KMS-11 (cell line): ENCODE data around the gene GAREM1.

ENCODE experiments used
- H2AFZ ChIP-seq: fragments of 200-600 bp; sonication (generic); 2 replicates; pipeline ENCODE4 v1.6.1; 2016; ENCODE audit warnings: antibody characterized with exemption, mixed run types, low read depth
- H3K27ac ChIP-seq: fragments of 200-600 bp; sonication (generic); 2 replicates; pipeline ENCODE4 v1.6.1; 2016; ENCODE audit warnings: mild to moderate bottlenecking, mixed run types
- H3K27me3 ChIP-seq: fragments of 200-600 bp; sonication (generic); 2 replicates; pipeline ENCODE4 v1.6.1; 2017; ENCODE audit warnings: mild to moderate bottlenecking, low read depth, mixed run types, moderate library complexity; ENCODE audit not compliant: insufficient read depth
- H3K36me3 ChIP-seq: fragments of 200-600 bp; sonication (generic); 2 replicates; pipeline ENCODE4 v1.6.1; 2017; ENCODE audit warnings: mild to moderate bottlenecking, mixed run types; ENCODE audit not compliant: insufficient read depth
- H3K4me1 ChIP-seq: fragments of 200-600 bp; sonication (generic); 2 replicates; pipeline ENCODE4 v1.6.1; 2016; ENCODE audit warnings: mild to moderate bottlenecking, low read depth, mixed run types; ENCODE audit not compliant: poor library complexity, severe bottlenecking
- H3K4me2 ChIP-seq: fragments of 200-600 bp; sonication (generic); 2 replicates; pipeline ENCODE4 v1.7.0; 2016; ENCODE audit warnings: mild to moderate bottlenecking, mixed run types
- H3K4me3 ChIP-seq: fragments of 200-600 bp; sonication (generic); IDR thresholded peaks from 2 replicates; pipeline ENCODE4 v1.6.1; 2017; ENCODE audit warnings: low read depth, low read length, mixed read lengths; ENCODE audit not compliant: insufficient read depth
- H3K79me2 ChIP-seq: fragments of 200-600 bp; sonication (generic); 2 replicates; pipeline ENCODE4 v1.6.1; 2016; ENCODE audit warnings: low read depth, mixed run types; ENCODE audit not compliant: insufficient read depth
- H3K9ac ChIP-seq: fragments of 200-600 bp; sonication (generic); 2 replicates; pipeline ENCODE4 v1.6.1; 2016; ENCODE audit warnings: mild to moderate bottlenecking, mixed run types
- H4K20me1 ChIP-seq: fragments of 200-600 bp; sonication (generic); 2 replicates; pipeline ENCODE4 v1.6.1; 2016; ENCODE audit warnings: mild to moderate bottlenecking, mixed run types; ENCODE audit not compliant: insufficient read depth
- CTCF ChIP-seq: fragments of 200-600 bp; sonication (generic); conservative IDR thresholded peaks from 2 replicates; pipeline ENCODE4 v1.6.1; 2017; ENCODE audit warnings: low read depth, mild to moderate bottlenecking, antibody characterized with exemption, low read length, moderate library complexity, mixed read lengths

The GAREM1 gene

DNA sequence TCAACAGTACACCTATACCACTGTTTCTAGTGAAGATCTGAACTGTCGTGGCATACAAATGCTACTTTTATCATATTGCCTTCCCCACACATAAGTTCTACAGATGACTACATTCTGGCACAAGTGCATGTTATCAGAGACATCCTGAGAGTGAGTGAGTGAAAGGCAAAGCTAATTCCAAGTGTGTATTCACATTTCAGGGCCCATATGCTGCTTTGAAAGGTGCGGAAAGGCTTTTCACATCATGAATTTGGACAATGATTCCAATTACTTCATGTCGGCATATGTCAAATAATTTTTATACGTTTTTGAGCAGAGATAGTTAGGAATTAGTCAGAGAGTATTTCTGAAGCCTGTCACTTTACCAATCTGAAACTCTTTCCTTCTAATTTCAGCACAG is 101.7 kb downstream of the GAREM1 start:
- Histone ChIP-seq H3K27ac (no peak overlapping the region), H3K27me3 (no peaks in the 10 kb centered on the region), H2AFZ (no peak overlapping the region), H3K4me2 (no peak overlapping the region), H3K79me2 (no peaks in the 10 kb centered on the region), H3K36me3 (no peaks in the 10 kb centered on the region), H3K4me3 (no peak overlapping the region), H3K9ac (no peak overlapping the region), H3K4me1 (no peaks in the 10 kb centered on the region), H4K20me1 (no peaks in the 10 kb centered on the region)
- TF ChIP-seq CTCF, result no peak

DNA sequence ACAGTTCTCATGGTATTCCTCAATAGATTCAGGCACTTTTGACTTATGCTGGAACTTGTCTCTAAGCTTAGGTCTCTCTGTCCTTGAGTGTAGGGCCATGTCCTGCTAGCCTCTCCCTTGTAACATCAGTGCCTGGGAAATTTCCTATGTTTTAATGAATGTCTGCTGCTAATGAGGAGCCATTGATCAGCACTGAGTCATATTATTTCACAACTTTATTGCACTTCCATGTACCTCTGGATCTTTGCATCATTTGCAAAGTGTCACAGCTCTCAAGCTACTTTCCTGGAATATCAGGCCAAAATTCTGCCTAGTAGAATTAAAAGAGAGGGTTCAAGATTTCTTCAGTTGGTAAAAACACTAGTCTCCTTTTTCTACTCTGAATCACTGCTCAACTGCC is 102.5 kb downstream of the GAREM1 start:
- TF ChIP-seq CTCF, result no peak
- Histone ChIP-seq H3K27ac (no peak overlapping the region), H2AFZ (no peak overlapping the region)

DNA sequence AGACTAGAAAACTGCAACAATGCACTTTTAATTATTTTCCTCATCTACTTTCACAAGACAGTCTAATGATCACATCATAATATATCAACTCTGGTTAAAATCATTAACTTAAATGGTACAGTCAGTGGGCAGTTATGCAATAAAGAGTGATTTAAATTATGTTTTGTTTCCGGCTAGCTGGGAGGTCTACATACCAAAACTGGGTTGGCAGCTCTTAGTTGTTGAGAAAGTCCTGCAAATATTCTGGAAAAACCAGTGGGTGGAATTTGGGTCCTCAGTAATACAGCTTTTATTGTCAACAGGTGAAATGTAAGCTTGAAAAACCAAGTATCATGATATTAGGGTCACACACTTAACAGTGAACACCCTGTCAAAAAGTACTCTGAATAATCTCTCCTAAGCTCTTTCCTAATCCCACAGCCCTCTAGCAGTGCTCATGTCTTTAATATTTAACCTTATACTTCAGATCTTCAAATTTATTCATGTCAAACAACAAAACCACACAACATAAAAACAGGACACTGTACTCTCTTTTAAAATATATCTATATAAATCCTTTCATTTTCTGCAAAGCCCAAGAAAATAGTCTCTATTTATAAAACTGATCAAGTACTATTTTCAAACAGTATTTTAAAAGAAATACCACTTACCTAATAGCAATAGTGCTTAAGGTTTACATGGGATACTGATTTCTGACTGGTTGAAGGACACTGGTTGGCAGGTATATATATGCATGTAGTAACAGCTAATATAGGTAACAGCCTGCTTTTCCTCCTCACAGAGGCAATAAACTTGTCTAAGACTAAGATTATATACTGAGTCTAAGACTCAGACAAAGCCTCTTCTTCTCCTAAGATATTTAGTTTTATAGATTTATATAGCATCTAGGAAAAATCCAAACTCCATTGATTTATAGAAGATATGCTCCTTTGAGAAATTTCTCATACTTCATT is 103.8 kb downstream of the GAREM1 start:
- Histone ChIP-seq H3K27me3 (no peaks in the 10 kb centered on the region), H4K20me1 (no peaks in the 10 kb centered on the region), H3K9ac (no peak overlapping the region), H3K4me2 (no peak overlapping the region), H3K27ac (no peak overlapping the region), H3K4me1 (peaks cover 6% of the 10 kb centered on the region), H2AFZ (no peak overlapping the region), H3K79me2 (no peaks in the 10 kb centered on the region), H3K4me3 (no peak overlapping the region), H3K36me3 (no peaks in the 10 kb centered on the region)
- no peak for TF ChIP-seq CTCF

More for the DNA sequence above, 102.5 kb downstream of the GAREM1 start:
- Histone ChIP-seq H3K4me3 (no peak overlapping the region), H3K36me3 (no peaks in the 10 kb centered on the region), H3K79me2 (no peaks in the 10 kb centered on the region), H3K4me1 (no peaks in the 10 kb centered on the region), H3K27me3 (no peaks in the 10 kb centered on the region), H3K9ac (no peak overlapping the region), H3K4me2 (no peak overlapping the region), H4K20me1 (no peaks in the 10 kb centered on the region)

DNA sequence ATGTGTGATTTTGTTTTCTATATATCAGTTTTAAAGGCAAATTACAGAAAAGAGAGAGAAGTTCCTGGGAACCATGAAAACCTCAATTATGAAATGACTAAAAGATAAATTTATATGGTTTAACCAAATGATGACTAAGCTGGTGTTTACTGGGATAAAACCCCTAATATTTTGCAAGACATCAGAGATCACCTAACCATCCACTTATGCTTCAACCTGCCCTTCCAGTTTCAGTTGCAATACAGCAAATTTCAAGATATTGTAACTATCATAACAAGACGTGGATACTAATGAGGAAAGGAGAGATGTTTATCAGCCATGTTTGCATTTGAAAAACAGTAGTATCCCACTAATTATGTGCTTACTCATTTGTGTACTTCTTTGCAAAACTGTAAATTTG is 108.2 kb downstream of the GAREM1 start:
- TF ChIP-seq CTCF, result no peak
- Histone ChIP-seq H3K36me3 (no peaks in the 10 kb centered on the region), H4K20me1 (no peaks in the 10 kb centered on the region), H3K4me1 (peaks cover 7% of the 10 kb centered on the region), H3K27ac (no peak overlapping the region), H3K79me2 (no peaks in the 10 kb centered on the region), H3K4me3 (no peak overlapping the region), H2AFZ (no peak overlapping the region), H3K9ac (no peak overlapping the region), H3K4me2 (no peak overlapping the region; the same call in 1 of the 2 replicates), H3K27me3 (no peaks in the 10 kb centered on the region)
